Panc1 (cell line): ENCODE data around the gene ADAMTSL3.

Experiments
- CTCF ChIP-seq: fragments of 450-650 bp; IDR thresholded peaks from 2 replicates; pipeline ENCODE4 v1.5.1; 2017; ENCODE audit warnings: mild to moderate bottlenecking
- POLR2AphosphoS5 ChIP-seq: IDR thresholded peaks from 2 replicates; pipeline ENCODE4 v1.6.1; 2012; ENCODE audit warnings: mild to moderate bottlenecking, low read depth, low read length, moderate library complexity
- REST ChIP-seq, 2 experiments: IDR thresholded peaks; 2 replicates each; pipeline ENCODE4 v1.6.1; 2011 to 2012; ENCODE audit warnings: low read depth in 2 of 2, control low read depth in 1 of 2, low read length in 1 of 2, mild to moderate bottlenecking in 1 of 2, moderate library complexity in 1 of 2; ENCODE audit not compliant: insufficient read depth in 1 of 2
- SIN3A ChIP-seq: IDR thresholded peaks from 2 replicates; pipeline ENCODE4 v1.6.1; 2012; ENCODE audit warnings: low read depth, mild to moderate bottlenecking, low read length, moderate library complexity, borderline replicate concordance; ENCODE audit not compliant: insufficient read depth
- TCF7L2 ChIP-seq: IDR thresholded peaks from 2 replicates; pipeline ENCODE4 v1.6.1; 2011; ENCODE audit warnings: mild to moderate bottlenecking, low read depth, low read length, inconsistent platforms

- TF ChIP-seq CTCF = no peak
- TF ChIP-seq POLR2AphosphoS5 = no peak
- TF ChIP-seq REST (IDR thresholded peaks at IDR 0.05; ENCODE audit: insufficient read depth in 1 of 2, low read depth in 2 of 2, low read length in 1 of 2) = no peak
- no peak for TF ChIP-seq SIN3A
- TF ChIP-seq TCF7L2 = no peak
Observed at GRCh38 chr15:83843471-83843871, 189.5 kb downstream of the ADAMTSL3 start.
